Activated T-cell treated with anti-CD3 and anti-CD28 coated beads, Interleukin-2, amount 50 U/mL, for 48 hours (primary cell): ENCODE data around the gene TMEM51.

Experiments
- DNase-seq, 2 experiments: peaks; one replicate each; pipeline ENCODE4 v3.0.0-alpha.2; 2020

Gene TMEM51, protein sequence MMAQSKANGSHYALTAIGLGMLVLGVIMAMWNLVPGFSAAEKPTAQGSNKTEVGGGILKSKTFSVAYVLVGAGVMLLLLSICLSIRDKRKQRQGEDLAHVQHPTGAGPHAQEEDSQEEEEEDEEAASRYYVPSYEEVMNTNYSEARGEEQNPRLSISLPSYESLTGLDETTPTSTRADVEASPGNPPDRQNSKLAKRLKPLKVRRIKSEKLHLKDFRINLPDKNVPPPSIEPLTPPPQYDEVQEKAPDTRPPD

DNA sequence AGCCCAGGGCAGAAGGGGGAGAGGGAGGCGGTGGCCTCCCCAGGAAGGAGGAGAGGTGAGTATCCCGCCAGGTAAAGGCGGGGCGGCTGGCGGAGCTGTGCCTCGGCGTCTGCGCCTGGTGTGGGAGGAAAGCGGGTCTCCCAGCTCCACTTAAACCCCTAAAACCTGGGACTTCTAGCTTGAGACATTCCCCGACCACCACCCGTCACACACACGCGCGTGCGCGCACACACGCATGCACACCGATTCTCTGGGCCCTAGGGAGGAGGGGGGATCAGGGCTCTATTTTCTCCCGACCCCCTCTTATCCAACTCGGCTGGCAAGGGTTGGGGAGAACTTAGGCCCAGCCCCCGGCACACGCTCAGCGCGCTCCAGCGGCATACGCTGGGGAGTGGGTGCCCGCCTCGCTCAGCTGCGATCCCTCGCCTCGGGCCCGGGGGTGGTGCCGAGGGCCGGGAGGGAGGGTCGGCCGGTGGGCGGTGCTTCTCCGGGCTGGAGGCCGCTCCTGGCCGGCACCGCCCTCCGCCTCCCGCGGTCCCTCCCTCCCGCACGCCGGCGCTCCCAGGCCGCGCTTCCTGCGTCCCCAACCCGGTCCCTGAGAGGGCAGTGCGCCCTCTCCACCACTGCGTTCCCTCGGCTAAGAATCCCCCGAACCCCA, at the start of gene TMEM51:
TSS of gene TMEM51 (plus strand) at position 564 of the 658 bp plus-strand sequence. CDS start 61,341 bp downstream, outside the sequence.
- no peak for DNase-seq

DNA sequence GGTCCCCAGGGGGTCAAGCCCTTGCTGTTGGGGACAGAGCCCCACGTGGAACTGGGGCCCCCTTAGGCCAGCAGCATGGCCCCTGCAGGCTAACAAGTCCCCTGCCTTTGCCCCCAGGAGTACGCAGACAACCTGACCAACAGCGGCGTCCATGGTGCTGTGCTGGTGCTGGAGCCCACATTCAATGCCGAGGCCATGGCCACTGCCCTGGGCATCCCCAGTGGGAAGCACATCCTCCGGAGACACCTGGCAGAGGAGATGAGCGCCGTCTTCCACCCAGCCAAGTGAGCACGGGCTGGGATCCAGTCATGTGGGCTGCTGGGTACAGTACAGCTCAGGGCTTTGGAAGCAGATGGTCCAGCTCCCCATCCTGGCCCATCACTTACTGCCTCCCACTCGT, 49.6 kb upstream of the TMEM51 start:
- DNase-seq = no peak

DNA sequence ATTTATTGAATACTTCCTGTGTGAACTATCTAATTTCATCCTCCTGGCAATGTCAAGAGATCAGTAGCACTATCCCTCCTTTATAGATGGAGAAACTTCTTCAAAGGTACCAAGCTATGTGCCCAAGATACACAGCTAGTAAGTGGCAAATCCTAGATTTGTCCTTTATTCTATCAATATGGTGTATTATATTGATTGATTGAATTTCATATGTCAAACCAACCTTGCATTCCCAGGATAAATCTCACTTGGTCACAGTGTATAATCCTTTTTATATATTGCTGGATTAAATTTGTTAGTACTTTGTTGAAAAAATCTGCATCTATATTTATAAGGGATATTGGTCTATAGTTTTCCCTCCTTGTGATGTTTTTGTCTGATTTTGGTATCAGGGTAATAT, 48.8 kb upstream of the TMEM51 start:
- DNase-seq = no peak

DNA sequence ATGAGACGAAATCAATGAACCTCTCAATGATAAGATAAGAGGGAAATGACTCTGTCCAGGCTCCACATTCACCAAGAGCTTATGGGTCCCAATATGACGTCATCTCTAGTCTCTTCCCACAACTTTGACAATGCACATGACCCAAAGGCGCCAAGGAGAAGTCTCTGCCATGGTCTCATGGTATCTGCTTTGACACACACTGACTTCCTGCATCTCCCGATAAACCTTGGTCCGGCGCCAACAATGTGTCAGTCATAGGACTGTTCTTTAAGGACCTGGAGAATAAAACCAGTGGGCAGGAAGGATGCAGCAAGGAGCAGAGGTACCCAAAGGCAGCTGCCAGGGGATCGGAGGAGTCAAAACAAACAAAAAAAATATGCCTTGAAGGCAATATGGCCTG, 46.9 kb upstream of the TMEM51 start:
- DNase-seq = no peak

DNA sequence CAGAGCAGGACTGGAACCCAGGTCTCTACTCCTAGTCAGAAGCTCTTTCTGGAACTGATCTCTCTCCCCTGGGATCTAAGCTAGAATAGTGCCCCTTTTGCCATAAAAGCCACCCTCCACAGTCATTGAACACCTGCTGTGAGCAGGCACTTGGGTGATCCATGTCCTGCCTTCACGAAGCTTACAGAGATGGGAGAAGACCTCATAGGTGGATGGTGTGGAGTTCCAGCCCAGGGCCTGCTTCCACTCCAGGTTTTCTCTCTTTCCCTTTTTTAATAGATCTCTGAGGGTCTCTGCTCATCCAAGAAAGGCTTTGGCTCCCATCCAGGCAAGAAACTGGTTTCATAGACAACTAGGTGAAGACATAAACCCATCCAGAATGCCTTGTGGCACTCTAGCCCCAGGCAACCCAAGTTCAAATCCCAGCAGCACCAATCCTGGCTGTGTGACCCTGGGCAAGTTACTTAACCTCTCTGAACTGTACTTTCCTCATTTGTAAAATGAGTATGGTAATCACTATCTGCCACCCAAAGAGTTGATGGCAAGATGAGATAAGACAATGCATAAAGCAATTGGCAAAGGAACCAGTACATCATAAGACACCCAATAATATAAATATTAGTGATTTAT, 46.4 kb upstream of the TMEM51 start:
- no peak for DNase-seq

DNA sequence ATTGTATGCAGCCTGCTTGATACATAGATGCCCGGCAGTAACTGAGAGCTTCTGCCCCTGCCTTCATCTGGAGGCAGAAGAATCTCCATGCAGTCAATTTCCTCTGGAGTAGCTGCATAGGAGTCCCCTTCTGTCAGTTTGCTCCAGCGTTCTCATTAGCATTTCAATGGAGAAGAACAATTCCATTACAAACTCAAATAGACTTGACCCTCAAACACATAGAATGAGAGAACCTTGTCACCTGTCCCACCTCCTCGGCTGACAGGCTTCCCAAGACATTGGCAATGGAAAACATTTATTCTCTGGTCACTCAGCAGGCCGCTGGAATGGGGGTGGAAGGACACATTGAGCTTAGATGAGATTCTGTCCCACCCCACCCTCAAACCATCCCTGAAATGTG, 45.6 kb upstream of the TMEM51 start:
- no peak for DNase-seq

DNA sequence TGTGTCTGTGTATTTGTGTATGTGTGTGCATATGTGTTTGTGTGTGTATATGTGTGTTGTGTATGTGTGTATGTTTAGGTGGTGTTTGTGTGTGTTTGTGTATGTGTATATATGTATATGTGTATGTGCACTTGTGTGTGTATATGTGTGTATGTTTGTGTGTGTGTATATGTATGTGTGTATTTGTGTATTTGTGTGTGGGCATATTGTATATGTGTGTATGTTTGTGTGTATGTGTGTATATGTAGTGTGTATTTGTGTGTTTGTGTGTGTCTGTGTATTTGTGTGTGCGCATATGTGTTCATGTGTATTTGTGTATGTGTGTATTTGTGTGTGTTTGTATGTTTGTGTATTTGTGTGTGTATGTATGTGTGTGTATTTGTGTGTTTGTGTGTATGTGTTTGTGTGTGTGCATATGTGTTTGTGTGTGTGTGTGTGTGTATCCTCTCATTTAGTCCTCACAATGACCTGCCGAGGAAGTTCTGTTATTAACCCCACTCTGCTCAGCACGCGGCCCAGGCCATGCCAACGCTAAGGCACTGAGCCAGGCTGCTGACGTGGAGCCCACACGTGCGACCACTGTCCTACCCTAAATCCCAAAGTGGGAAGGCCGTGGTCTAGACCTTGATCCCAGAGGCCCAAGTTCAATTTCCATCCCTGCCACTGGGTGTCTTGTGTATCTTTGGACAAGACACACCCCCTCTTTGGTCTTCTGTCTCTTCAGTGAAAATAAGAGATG, 43.2 kb upstream of the TMEM51 start:
- DNase-seq = no peak

DNA sequence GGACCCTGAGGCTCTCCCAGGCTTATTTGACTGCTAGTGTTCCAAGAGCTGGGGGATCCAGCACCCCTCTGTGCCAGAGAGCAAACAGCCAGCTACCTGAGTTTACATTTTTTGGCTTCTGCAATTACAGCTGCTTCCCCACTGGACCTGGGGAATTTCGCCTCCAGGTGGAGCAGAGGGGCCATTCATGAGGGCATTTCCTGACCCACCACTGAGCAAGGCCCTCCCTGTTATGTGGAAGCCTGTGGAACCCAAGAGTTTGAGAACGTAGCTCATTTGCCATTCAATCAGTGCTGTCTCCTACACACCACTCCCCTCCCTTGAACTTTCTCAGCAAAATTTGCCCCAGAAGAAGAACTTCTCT, 42.7 kb upstream of the TMEM51 start:
- no peak for DNase-seq

DNA sequence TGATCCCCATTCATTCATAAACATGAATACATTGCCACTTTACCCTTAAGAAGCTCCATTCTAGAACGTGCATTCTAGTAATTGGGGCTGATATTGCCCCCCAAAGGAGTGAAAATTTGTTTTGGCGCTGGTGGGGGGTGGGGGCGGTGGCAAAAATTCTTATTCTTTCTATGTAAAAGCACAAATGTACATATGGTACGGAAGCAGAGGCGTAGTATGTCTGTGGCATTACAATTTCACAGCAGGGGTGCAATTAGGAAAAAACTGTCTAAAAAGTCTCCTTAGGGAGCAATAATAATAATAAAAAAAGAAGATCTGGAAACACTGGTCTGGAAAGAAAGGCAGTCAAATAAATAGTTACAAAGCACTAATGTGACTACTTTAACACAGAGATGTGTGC, 40.4 kb upstream of the TMEM51 start:
- DNase-seq = no peak

DNA sequence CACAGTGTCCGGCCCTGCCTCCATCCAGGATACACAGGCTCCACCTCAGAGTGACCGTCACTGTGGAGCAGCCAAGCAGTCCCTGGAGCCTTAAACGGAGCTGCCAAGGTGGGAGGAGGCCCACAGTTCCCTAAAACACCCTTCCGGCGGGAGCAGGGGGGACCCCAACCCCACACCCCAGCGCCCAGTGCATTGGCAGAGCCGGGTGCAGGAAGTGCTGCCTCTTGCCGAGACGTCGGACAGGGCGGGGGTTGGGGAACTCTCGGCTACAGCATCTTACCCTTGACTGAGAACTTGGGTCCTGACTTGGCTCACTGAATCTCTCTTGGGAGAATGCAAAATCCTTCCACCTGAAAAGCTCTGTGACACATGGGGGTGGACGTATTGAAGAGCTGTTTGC, 38.7 kb upstream of the TMEM51 start:
- no peak for DNase-seq

DNA sequence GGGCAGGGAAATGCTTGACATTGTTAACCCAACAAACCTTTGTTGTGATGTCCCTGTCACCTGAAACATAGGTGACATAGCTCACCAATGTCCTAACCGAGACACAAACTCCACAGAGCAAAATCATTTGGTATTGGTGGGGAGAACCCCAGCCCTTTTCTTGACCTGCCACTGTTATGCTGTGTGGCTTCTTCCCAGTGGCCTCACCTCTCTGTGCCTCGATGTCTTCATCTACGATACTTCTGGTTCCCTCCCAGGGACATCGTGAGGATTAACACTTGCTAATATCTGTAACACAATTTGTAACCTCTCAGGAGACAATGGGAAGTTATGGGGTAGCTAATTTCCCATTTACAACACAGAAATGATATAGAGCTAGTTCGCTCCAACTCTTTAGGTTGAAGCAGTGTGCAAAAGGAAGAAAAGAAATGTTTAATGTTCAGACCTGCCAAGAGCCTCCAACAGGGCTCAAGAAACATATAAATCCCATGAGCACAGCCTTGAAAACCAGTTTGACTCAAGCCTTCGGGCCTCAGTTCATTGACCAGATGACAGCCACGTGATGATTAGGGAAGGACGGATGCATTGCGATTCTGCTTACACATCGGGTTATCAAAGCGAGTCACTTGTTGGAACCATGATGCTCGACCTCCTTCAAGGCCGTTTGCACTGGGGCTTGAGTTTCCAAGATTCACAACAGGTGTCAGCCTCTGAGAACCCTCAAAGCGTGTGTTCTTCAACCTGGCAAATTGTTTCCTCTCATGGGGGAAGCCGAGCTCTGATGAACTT, 37.8 kb upstream of the TMEM51 start:
- DNase-seq = no peak

DNA sequence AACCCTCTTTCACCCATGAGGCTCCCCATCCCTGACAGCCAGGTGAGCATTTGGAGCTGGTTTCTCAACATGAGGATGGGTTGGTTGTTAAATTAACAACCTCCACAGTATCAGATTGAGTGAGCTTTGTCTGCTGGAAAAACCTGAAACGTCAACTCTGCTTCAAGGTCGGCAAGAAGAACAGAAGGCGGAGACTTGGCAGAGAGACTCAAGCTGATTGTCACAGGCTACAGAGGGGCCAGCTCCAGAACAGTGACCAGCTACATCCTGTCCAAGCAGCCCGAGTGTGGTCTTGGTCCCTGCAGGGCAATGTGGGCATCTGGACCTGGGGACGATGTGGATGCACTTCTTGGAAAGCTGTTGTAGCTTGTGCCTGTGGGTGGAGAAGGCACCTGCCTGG, 36.6 kb upstream of the TMEM51 start:
- no peak for DNase-seq

DNA sequence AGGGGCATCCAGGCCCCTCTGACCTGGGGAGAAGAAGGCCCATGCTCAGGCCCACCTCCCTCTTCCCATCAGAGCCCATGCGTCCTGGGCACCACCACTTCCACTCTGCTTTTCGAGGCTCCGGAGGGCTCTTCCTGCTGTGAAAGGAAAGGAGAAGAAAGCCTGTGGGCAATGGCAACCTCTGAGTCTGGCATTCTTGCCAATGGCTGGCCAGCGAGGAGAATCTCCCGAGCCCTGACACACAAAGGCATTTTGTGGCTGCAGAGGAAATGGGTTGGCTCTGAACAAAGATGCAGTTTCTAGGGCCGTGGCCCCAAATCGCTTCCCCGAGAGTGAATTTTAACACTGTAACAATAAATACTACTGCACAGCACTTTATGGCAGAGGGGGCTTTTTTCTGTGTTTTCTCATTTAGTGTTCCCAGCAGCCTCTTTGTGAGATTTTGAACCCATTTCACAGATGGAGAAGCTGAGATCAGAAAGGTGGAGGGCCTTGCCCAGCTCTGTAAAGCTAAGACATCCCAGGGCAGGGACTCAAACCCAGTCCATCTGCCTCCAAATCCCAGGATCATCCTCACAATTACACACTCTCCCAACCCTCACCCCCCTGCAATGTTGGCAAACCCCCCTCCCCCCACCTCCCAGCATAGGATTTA, 35.7 kb upstream of the TMEM51 start:
- DNase-seq = no peak

DNA sequence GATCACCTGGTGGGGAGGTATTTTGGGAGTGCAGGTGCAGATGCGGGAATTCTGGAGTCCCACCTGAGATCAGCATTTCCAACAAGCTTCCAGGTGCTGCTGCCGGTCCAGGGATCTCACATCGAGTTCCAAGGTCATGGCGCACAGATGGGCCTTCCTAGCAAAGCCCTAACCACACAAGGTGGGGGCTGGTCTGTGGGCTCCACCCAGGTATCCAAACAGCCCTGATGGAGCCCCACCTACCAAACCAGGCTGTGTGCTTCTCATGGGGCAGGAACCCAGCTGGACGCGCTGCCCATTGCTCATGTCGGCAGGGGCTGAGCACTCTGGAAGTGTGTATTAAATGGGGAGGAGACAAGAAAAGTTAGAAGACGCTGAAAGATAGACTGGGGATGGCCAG, 35.0 kb upstream of the TMEM51 start:
- DNase-seq = no peak

DNA sequence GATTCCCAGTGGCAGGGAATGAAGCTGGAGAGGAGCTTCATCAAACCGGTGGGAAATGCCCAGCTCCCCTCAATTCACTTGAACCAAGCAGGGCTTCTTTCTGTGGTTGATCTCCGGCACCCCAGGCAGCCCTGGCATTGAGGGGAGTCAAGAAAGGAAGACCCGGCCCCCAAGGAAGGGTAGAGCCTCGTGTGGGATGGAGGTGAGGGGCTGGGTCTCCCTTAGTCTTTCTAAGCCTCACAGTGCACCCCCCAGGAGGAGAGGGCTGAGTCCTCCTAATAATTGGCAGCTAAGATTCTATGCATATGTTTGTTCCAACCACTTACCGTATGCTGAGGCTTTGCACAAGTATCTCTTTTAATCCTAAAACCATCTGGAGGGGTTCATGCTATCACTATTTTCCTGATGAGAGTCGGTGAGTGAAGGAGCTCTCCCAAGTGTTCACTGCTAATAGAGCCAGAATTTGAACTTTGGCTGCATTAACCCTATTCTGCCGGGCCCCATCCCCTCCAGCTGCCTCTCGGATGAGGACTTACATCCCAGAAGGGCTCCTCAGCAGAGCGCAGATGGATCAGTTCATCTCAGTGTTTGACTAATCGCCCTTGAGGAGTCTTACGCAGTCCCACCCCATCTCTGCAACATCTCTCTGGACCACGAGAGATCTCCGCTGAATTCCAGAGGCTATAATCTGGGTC, 33.1 kb upstream of the TMEM51 start:
- no peak for DNase-seq

DNA sequence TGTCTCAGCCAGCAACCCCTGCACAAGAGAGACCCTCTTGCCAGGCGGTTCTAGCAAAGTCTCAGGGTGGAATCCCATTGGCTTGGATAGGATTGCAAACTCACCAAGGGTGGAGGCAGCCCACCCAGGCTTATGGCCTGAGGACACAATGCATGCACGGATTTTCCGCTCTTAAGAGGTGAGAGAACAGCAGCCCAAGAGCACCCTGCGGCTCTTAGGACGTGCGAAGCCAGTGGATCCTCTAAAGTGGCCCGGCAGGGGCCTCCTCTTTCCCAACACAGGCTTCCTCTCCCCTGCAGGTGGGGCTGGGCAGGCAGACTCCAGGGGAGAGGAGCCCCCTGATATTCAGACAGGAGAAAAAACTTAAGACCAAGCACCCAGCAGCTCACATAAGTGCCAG, 31.2 kb upstream of the TMEM51 start:
- DNase-seq = no peak

DNA sequence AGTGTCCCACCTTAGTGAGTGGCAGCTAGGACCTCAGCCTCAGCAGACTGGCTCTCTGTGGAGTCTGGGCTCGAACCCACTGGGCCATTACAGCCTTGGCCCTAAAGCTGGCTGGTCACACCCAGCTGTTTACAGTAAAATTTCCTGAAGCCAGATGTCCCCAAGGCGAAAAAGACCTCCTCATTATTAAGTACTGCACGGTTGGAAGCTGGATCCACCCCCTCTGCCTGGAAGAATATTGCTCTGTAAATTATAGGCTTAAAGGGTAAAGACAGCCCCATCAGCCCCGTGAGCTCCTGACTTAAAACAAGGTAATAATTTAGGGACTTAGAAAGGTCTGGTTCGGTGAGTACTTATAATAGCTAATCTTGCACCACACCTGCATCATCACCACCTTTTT, 30.3 kb upstream of the TMEM51 start:
- DNase-seq = no peak

DNA sequence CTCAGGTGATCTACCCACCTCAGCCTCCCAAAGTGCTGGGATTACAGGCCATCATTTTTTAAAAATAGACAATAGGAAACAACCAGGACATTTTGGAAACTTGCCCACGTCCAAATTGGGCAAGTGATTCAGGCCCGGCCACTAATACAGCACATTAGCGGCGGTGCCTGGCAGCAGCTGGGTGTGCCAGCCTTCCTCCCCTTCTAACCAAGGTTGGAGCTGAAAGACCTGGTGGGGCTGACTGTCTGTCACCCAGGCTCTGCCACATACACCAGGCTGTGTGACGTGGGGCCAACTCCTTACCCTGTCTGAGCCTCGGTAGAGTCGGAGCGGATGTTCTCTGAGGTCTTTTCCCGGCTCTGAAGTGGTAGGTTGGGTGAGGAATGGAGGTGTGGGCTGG, 29.6 kb upstream of the TMEM51 start:
- no peak for DNase-seq

DNA sequence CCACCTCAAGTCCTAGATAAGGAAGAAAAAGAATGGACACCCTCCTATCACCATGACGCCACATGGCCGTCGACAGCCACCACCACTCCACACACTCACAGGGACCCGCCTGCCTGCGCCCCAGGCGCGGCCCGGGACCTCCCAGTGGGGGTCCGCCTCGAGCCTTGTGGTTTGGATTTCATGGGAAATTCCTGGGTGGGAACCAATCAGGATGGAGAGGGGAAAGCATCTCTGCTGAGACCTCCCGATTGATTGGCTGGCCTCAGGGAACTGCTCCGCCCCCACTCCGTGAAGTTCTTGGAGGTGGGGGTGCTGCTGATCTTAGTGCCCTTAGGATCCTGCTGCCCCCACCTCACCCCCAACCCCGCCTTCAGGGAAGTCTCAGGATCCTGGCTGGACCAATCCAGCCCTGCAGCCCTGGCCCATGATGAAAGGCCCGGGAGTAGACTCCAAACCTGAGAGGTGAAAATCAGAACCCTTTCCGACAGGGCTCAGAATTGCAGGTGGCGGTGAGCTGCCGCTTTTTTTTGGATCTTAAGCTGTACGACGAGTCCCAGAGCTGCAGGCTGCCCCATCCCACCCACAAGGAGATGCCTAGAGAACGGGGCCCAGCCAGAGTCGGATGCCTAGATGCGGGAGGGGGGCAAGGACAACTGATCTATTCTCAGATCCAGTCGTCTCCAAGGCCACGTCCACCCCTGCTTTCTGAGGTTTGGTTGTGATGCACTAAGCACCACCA, 29.0 kb upstream of the TMEM51 start:
- no peak for DNase-seq

DNA sequence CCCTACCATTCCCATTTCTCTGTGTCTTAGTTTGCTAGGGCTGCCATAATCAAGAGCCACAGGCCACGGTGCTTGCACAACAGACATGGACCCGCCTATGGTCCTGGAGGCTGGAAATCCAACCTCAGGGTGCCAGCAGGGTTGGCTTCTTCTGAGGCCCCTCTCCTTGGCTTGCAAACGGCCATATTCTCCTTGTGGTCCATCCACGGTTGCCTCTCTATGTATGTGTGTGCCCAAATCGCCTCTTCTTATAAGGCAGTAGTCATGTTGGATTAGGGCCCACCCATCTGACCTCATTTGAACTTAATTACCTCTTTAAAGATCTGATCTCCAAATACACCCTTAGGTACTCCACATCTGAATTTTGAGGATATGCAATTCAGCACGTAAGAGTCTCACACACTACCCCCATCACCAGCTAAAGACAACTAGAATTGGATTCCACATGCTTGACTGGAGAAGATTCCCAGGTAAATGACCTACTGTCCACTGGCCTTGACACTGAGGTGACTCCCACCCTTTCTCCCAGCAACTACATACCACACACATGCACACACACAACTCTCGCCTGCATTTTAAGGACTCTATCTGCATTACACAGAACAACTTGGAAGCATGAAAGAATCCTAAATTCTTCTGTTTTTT, 28.3 kb upstream of the TMEM51 start:
- no peak for DNase-seq

DNA sequence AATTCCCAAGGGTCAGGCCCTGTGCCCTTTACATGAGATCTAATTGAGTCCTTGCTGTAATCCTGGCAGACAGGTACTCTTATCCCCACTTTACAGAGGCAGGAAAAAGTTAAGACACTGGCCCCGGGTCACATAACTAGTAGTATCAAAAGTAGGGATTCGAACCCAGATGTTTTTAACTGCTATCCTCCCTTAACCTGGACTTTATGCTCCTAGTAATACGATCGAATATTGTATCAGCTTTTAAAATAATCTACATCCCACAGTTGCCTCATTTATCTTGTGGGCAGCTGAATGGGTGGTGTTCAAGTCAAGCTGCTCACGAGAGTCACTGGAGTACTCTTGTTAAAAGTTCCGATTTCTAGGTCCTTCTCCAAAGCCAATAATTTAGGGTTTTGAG, 25.5 kb upstream of the TMEM51 start:
- DNase-seq = no peak
